MM.1S (cell line): Measurements from ENCODE around the gene MRPL37.

ENCODE experiments used
- CTCF ChIP-seq: fragments of 300-600 bp; sonication (generic); IDR thresholded peaks from 2 replicates; pipeline ENCODE4 v1.5.1; 2016; ENCODE audit warnings: antibody characterized with exemption, low read length, mixed read lengths
- EZH2 ChIP-seq: fragments of 300-600 bp; sonication (generic); optimal IDR thresholded peaks from 2 replicates; pipeline ENCODE3; 2017; ENCODE audit warnings: low read depth, mild to moderate bottlenecking, antibody characterized with exemption, low read length, mixed read lengths
- EZH2phosphoT487 ChIP-seq: fragments of 300-600 bp; sonication (generic); IDR thresholded peaks from 2 replicates; pipeline ENCODE4 v1.6.1; 2018; ENCODE audit warnings: antibody characterized with exemption, low read length

DNA sequence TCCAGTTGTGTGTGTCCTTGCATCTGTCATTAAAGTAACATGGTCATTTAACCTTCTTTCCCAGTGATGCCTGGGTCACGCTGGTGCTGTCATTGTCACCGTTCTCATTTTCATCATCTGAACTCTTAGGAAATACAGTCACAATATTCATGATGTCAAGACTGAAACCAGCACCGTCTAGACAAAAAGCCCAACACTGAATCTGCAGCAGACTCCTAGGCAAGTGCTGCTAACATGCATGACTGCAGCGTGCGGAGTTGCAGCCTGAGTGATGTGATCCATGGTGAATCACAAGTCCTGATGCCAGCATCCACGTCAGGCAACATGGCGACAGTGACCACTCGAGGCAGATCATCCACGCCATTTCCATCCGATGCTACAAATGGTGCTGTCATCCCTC lies 37.6 kb downstream of the MRPL37 start:
- TF ChIP-seq CTCF (no peak), EZH2phosphoT487 (no peak), EZH2 (no peak)
